ENCODE data around the gene EBNA1BP2. TPM values are rescaled to one million over a fixed set of nuclear protein-coding genes. Genes with fewer than 3 reads are reported as not detected.

Gene EBNA1BP2
- total and polyA plus RNA-seq, 2 of the 4 experiments (the other 2 are of a cell fraction): 82.8 to 135 TPM

DNA sequence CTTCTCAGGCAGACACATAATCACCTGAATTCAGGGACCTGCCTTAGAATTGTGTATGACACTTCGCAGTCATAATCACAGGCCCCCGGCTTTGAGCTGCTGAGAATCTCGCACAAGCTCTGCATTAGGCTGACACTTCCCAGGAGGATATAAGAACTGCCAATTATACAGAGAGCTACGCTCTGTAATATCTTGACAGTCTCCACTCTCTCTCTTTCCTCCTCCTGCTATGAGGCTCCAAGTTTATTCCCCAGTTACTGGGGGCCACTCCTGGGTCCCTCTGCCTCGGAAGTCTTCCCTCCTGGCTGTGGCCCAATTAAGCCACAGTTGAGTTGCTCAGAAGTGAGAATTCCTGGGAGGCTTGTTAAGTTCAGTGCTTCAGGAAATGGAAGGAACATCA lies 42.7 kb downstream of the EBNA1BP2 start:
- Histone ChIP-seq H3K4me3 (ENCODE audit: insufficient read depth, low read depth, low read length) (no peak overlapping the region), H2AFZ (replicated peaks; ENCODE audit: low read length, poor library complexity) (no peak overlapping the region), H2BK5ac (ENCODE audit: low read depth, low read length, poor library complexity, severe bottlenecking) (no peak overlapping the region), H3K56ac (ENCODE audit: extremely low read depth, insufficient read depth, low read length) (no peak overlapping the region), H4K8ac (ENCODE audit: low read depth in 2 of 2, low read length in 2 of 2) (no peak overlapping the region), H4K5ac (ENCODE audit: low read depth, low read length) (no peak overlapping the region), H3K23ac (ENCODE audit: low read depth, low read length) (no peak overlapping the region), H3K14ac (replicated peaks; ENCODE audit: low read depth, low read length) (no peak overlapping the region), H3K18ac (ENCODE audit: low read depth, low read length) (no peak overlapping the region), H3K4me2 (ENCODE audit: low read depth, low read length) (no peak overlapping the region), H3K4ac (ENCODE audit: low read depth, low read length) (no peak overlapping the region), H3K4me1 (ENCODE audit: control insufficient read depth, insufficient read depth, low read length) (no peaks in the 10 kb centered on the region), H3K9me1 (ENCODE audit: insufficient read depth, low read length) (no peaks in the 10 kb centered on the region), H3K27ac (ENCODE audit: insufficient read depth, low read length) (no peak overlapping the region), H3K9ac (ENCODE audit: low read depth, low read length) (no peak overlapping the region), H2BK15ac (ENCODE audit: low read depth, low read length) (no peak overlapping the region), H4K91ac (ENCODE audit: insufficient read depth, low read depth, low read length) (no peak overlapping the region), H2BK20ac (ENCODE audit: low read depth, low read length) (no peak overlapping the region), H2AK5ac (ENCODE audit: low read depth, low read length) (no peak overlapping the region), H3K79me1 (ENCODE audit: low read depth in 1 of 2, low read length in 2 of 2) (no peaks in the 10 kb centered on the region), H4K20me1 (ENCODE audit: insufficient read depth, low read length) (no peaks in the 10 kb centered on the region), H3K36me3 (ENCODE audit: control insufficient read depth, insufficient read depth, low read length) (no peaks in the 10 kb centered on the region), H2BK120ac (ENCODE audit: low read depth, low read length) (no peak overlapping the region), H2AK9ac (replicated peaks; ENCODE audit: low read depth, low read length, poor library complexity) (no peak overlapping the region), H3K27me3 (ENCODE audit: control insufficient read depth, insufficient read depth, low read length) (peaks cover 14% of the 10 kb centered on the region), H3K9me3 (ENCODE audit: control insufficient read depth, insufficient read depth, low read length) (0 out of 2 replicates have a peak, but pooled peaks cover 2% of the 10 kb centered on the region)
- intact Hi-C loops (cut with micrococcal nuclease): no loop called here
- in situ Hi-C loops (cut with MboI; ENCODE audit: low sequenced_read_pairs): no loop called here
- no peak for DNase-seq
- no peak for TF ChIP-seq RCOR1 (IDR thresholded peaks at IDR 0.05; ENCODE audit: insufficient replicate concordance, low read length)
- TF ChIP-seq RAD21 (IDR thresholded peaks at IDR 0.05; ENCODE audit: low read length): no peak
- no peak for TF ChIP-seq CEBPB (IDR thresholded peaks at IDR 0.05; ENCODE audit: low read depth, low read length)
- no peak for TF ChIP-seq SMC3 (IDR thresholded peaks at IDR 0.05; ENCODE audit: low read depth, low read length)
- TF ChIP-seq POLR2A (IDR thresholded peaks at IDR 0.05; ENCODE audit: low read depth, low read length): no peak
- TF ChIP-seq CHD1 (IDR thresholded peaks at IDR 0.05; ENCODE audit: low read depth, low read length): no peak
- TF ChIP-seq, protein P1, sequence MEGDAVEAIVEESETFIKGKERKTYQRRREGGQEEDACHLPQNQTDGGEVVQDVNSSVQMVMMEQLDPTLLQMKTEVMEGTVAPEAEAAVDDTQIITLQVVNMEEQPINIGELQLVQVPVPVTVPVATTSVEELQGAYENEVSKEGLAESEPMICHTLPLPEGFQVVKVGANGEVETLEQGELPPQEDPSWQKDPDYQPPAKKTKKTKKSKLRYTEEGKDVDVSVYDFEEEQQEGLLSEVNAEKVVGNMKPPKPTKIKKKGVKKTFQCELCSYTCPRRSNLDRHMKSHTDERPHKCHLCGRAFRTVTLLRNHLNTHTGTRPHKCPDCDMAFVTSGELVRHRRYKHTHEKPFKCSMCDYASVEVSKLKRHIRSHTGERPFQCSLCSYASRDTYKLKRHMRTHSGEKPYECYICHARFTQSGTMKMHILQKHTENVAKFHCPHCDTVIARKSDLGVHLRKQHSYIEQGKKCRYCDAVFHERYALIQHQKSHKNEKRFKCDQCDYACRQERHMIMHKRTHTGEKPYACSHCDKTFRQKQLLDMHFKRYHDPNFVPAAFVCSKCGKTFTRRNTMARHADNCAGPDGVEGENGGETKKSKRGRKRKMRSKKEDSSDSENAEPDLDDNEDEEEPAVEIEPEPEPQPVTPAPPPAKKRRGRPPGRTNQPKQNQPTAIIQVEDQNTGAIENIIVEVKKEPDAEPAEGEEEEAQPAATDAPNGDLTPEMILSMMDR (conservative IDR thresholded peaks at IDR 0.05; ENCODE audit: low read depth, low read length): no peak
- no peak for TF ChIP-seq MAZ (IDR thresholded peaks at IDR 0.05; ENCODE audit: borderline replicate concordance, low read depth, low read length)
- TF ChIP-seq, protein P2, sequence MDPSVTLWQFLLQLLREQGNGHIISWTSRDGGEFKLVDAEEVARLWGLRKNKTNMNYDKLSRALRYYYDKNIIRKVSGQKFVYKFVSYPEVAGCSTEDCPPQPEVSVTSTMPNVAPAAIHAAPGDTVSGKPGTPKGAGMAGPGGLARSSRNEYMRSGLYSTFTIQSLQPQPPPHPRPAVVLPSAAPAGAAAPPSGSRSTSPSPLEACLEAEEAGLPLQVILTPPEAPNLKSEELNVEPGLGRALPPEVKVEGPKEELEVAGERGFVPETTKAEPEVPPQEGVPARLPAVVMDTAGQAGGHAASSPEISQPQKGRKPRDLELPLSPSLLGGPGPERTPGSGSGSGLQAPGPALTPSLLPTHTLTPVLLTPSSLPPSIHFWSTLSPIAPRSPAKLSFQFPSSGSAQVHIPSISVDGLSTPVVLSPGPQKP (IDR thresholded peaks at IDR 0.05; ENCODE audit: borderline replicate concordance, low read depth, low read length): no peak
- TF ChIP-seq FOS (IDR thresholded peaks at IDR 0.05; ENCODE audit: low read depth, low read length): no peak
- TF ChIP-seq RFX5 (IDR thresholded peaks at IDR 0.05; ENCODE audit: low read depth, low read length): no peak
- no peak for TF ChIP-seq MAFK (IDR thresholded peaks at IDR 0.05; ENCODE audit: low read depth, low read length)
- TF ChIP-seq, protein P3, sequence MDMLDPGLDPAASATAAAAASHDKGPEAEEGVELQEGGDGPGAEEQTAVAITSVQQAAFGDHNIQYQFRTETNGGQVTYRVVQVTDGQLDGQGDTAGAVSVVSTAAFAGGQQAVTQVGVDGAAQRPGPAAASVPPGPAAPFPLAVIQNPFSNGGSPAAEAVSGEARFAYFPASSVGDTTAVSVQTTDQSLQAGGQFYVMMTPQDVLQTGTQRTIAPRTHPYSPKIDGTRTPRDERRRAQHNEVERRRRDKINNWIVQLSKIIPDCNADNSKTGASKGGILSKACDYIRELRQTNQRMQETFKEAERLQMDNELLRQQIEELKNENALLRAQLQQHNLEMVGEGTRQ (IDR thresholded peaks at IDR 0.05; ENCODE audit: low read depth, low read length): no peak
- ChIA-PET POLR2A (ENCODE audit: unreplicated experiment) (no interaction called here), CTCF (interaction anchor here (1.4 kb wide), 1 partner anchor 9 kb away, joined by 3 read pairs; no protein-coding TSS in a partner anchor)
- dilution Hi-C loops (cut with HindIII; ENCODE audit: low sequenced_read_pairs, unreplicated experiment): no loop called here
- ATAC-seq (ENCODE audit: low read depth): no peak
- WGBS, 2 experiments (ENCODE audit: extremely low coverage in 2 of 2, insufficient read length in 1 of 2): 60% methylated on average over 1 of the region's 5 CpGs; no CpG with 5 or more reads in 1 of the 2 experiments
- BruUV-seq (replicated peaks): no TSS peak

Measured in IMR-90 (cell line).